Fibroblast of lung (primary cell): ENCODE results near the gene FAT4. TPM values are rescaled to one million over a fixed set of nuclear protein-coding genes. Genes with fewer than 3 reads are reported as not detected.

ENCODE experiments used
- DNase-seq, 2 donors: peaks; one replicate each; pipeline versions ENCODE4 v3.0.0 to v3.0.0-alpha.2; 2010; ENCODE audit warnings: low read depth in 2 of 2
- H2AFZ ChIP-seq: 2 replicates; pipeline ENCODE4 v1.5.1; 2012; ENCODE audit warnings: low read length, control low read depth, inconsistent platforms
- H3K27ac ChIP-seq: 2 replicates; pipeline ENCODE4 v1.5.1; 2011; ENCODE audit warnings: low read length, control low read depth; ENCODE audit not compliant: insufficient read depth
- H3K27me3 ChIP-seq: 2 replicates; pipeline ENCODE4 v1.5.1; 2011; ENCODE audit warnings: mild to moderate bottlenecking, low read length; ENCODE audit not compliant: control insufficient read depth, insufficient read depth
- H3K36me3 ChIP-seq: 2 replicates; pipeline ENCODE4 v1.5.1; 2011; ENCODE audit warnings: low read length; ENCODE audit not compliant: control insufficient read depth, insufficient read depth
- H3K4me1 ChIP-seq: 2 replicates; pipeline ENCODE4 v1.5.1; 2011; ENCODE audit warnings: low read length; ENCODE audit not compliant: control insufficient read depth, insufficient read depth; ENCODE audit errors: extremely low read depth
- H3K4me2 ChIP-seq: 2 replicates; pipeline ENCODE4 v1.5.1; 2011; ENCODE audit warnings: low read length, control low read depth; ENCODE audit not compliant: insufficient read depth; ENCODE audit errors: extremely low read depth
- H3K4me3 ChIP-seq, 4 experiments: fragments of 200-600 bp in 1 of 4; sonication (generic) in 1 of 4; replicated peaks in 1 of 4; 2 replicates each; pipeline ENCODE4 v1.5.1; 2011 to 2016; ENCODE audit warnings: low read length in 4 of 4, low read depth in 3 of 4, mild to moderate bottlenecking in 3 of 4, control low read depth in 2 of 4, inconsistent platforms in 1 of 4, mixed read lengths in 1 of 4; ENCODE audit not compliant: insufficient read depth in 1 of 4; ENCODE audit errors: control extremely low read depth in 1 of 4
- H3K79me2 ChIP-seq: 2 replicates; pipeline ENCODE4 v1.5.1; 2012; ENCODE audit warnings: mild to moderate bottlenecking, low read length, inconsistent platforms; ENCODE audit not compliant: control insufficient read depth, insufficient read depth
- H3K9ac ChIP-seq: 2 replicates; pipeline ENCODE4 v1.5.1; 2011; ENCODE audit warnings: mild to moderate bottlenecking, low read length, control low read depth; ENCODE audit not compliant: insufficient read depth
- H3K9me3 ChIP-seq: 2 replicates; pipeline ENCODE4 v1.5.1; 2012; ENCODE audit warnings: low read depth, low read length; ENCODE audit not compliant: control insufficient read depth, insufficient read depth
- H4K20me1 ChIP-seq: 2 replicates; pipeline ENCODE4 v1.5.1; 2011; ENCODE audit warnings: low read length; ENCODE audit not compliant: control insufficient read depth, insufficient read depth; ENCODE audit errors: extremely low read depth
- CTCF ChIP-seq, 2 donors: IDR thresholded peaks in 1 of 2; conservative IDR thresholded peaks in 1 of 2; 1 replicate in 1 of 2; 2 replicates in 1 of 2; pipeline ENCODE4 v1.5.1; 2011 to 2012; ENCODE audit warnings: low read length in 2 of 2, control low read depth in 1 of 2, inconsistent platforms in 1 of 2, low read depth in 1 of 2, mild to moderate bottlenecking in 1 of 2
- EZH2 ChIP-seq: IDR thresholded peaks from 2 replicates; pipeline ENCODE4 v1.5.1; 2012; ENCODE audit warnings: low read length, control low read depth, mild to moderate bottlenecking; ENCODE audit errors: missing control alignments
- polyA plus RNA-seq, 2 donors: library from polyadenylated mRNA; depleted of rRNA in 1 of 2; stranded (reverse) in 1 of 2; unstranded in 1 of 2; fragments of >200 nt; gene quantifications; 2 replicates each; pipeline ENCODE4 v1.2.1, GENCODE V29; 2011 to 2012; ENCODE audit warnings: missing spikeins in 1 of 2
- total RNA-seq: library from RNA; depleted of rRNA; stranded (reverse); fragments of >200 nt; gene quantifications from 2 replicates; pipeline ENCODE4 v1.2.1, GENCODE V29; 2014

The FAT4 gene
- total and polyA plus RNA-seq, 2 donors (not counting 1 experiment from before 2014, with no cell fraction given), result 10.8 to 17.8 TPM

GRCh38 chr4:125346616-125347015 is 31.9 kb downstream of the FAT4 start:
- H3K79me2 ChIP-seq, result no peaks in the 10 kb centered on the region
- no peak overlapping the region for H3K27ac ChIP-seq
- no peaks in the 10 kb centered on the region for H3K9me3 ChIP-seq
- TF ChIP-seq CTCF (conservative IDR thresholded peaks at IDR 0.05 in 1 of 2, IDR thresholded peaks at IDR 0.05 in 1 of 2; ENCODE audit: low read depth in 1 of 2, low read length in 2 of 2), result no peak
- TF ChIP-seq EZH2, result no peak
- H3K4me2 ChIP-seq, result no peak overlapping the region
- no peak overlapping the region for H3K9ac ChIP-seq
- no peak overlapping the region for H3K4me3 ChIP-seq
- DNase-seq, result no peak
- H3K36me3 ChIP-seq, result no peaks in the 10 kb centered on the region
- H3K27me3 ChIP-seq, result no peaks in the 10 kb centered on the region
- H3K4me1 ChIP-seq, result no peaks in the 10 kb centered on the region
- H2AFZ ChIP-seq, result no peak overlapping the region
- no peaks in the 10 kb centered on the region for H4K20me1 ChIP-seq

- H3K27me3 ChIP-seq, result no peaks in the 10 kb centered on the region
- H3K4me2 ChIP-seq, result no peak overlapping the region
- no peaks in the 10 kb centered on the region for H3K4me1 ChIP-seq
- H3K36me3 ChIP-seq, result no peaks in the 10 kb centered on the region
- H3K4me3 ChIP-seq, result no peak overlapping the region
- no peak overlapping the region for H2AFZ ChIP-seq
- H3K27ac ChIP-seq, result no peak overlapping the region
- TF ChIP-seq CTCF (conservative IDR thresholded peaks at IDR 0.05 in 1 of 2, IDR thresholded peaks at IDR 0.05 in 1 of 2; ENCODE audit: low read depth in 1 of 2, low read length in 2 of 2), result no peak
- TF ChIP-seq EZH2, result no peak
- no peaks in the 10 kb centered on the region for H3K9me3 ChIP-seq
- no peak overlapping the region for H3K9ac ChIP-seq
- no peaks in the 10 kb centered on the region for H4K20me1 ChIP-seq
- no peaks in the 10 kb centered on the region for H3K79me2 ChIP-seq
- DNase-seq, result no peak
Observed at GRCh38 chr4:125350470-125351135, 35.8 kb downstream of the FAT4 start.

- no peak overlapping the region for H3K4me3 ChIP-seq
- H4K20me1 ChIP-seq, result no peaks in the 10 kb centered on the region
- H3K9me3 ChIP-seq, result no peaks in the 10 kb centered on the region
- DNase-seq, result no peak
- H3K27ac ChIP-seq, result no peak overlapping the region
- no peak overlapping the region for H2AFZ ChIP-seq
- TF ChIP-seq EZH2, result no peak
- TF ChIP-seq CTCF (conservative IDR thresholded peaks at IDR 0.05 in 1 of 2, IDR thresholded peaks at IDR 0.05 in 1 of 2; ENCODE audit: low read depth in 1 of 2, low read length in 2 of 2), result no peak
- H3K4me2 ChIP-seq, result no peak overlapping the region
- H3K27me3 ChIP-seq, result no peaks in the 10 kb centered on the region
- no peaks in the 10 kb centered on the region for H3K4me1 ChIP-seq
- H3K36me3 ChIP-seq, result no peaks in the 10 kb centered on the region
- no peak overlapping the region for H3K9ac ChIP-seq
- no peaks in the 10 kb centered on the region for H3K79me2 ChIP-seq
Observed at GRCh38 chr4:125352521-125352920, 37.8 kb downstream of the FAT4 start.
